ENCODE data around the gene TMSB10.

GRCh38 chr2:84942166-84942565 lies 36.7 kb downstream of the TMSB10 start:
- TF ChIP-seq CTCF (IDR thresholded peaks at IDR 0.05; ENCODE audit: low read depth, low read length) = no peak
- TF ChIP-seq POLR2A (IDR thresholded peaks at IDR 0.05; ENCODE audit: extremely low read depth, insufficient read length) = no peak
- no peak for TF ChIP-seq MYC (IDR thresholded peaks at IDR 0.05; ENCODE audit: low read depth, low read length)

Measured in NB4 (cell line).